GM18508 (cell line): Measurements from ENCODE around the gene SLC12A4.

Experiments
- ATAC-seq: cut with Tn5 transposase; IDR thresholded peaks from one replicate; pipeline ENCODE4 v1.9.1; 2021; ENCODE audit warnings: moderate number of reproducible peaks; ENCODE audit not compliant: insufficient read depth, unreplicated experiment

Gene SLC12A4

DNA sequence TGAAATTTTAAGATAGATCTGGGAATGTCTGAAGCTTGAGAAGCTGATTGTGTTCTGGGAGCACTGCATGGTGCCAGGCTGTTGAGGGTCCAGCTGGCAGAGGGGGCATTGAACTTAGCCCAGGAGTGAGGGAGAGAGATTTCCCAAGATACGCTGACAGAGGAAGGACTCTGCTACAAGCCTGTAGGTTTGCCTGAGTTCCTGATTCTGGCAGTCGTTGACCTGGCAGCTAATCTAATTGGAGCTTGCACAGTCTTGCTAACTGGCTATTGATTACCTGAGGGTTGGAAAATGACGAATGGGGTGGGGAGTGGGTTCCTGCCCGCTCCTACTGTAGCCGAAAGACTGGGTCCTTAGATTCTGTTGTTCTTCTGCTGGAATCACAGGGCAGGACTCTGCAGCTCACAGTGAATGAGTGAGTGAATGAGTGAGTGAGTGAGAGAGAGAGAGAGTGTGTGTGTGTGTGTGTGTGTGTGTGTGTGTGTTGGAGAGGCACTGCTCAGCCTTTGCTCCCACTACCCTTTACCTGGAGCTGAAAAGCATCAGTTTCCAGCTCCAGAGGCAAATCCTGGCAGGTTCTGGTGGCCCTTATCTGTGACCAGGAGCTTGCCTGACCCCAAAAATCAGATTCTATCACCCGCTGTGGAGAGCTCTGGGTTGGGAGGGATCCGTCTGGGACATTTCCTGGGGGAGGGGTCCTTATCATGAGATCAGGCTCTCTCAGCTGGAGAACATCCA lies 53.5 kb downstream of the SLC12A4 start:
- no peak for ATAC-seq

- ATAC-seq, result no peak
Measured at GRCh38 chr16:67910158-67910557, 58.3 kb downstream of the SLC12A4 start.

DNA sequence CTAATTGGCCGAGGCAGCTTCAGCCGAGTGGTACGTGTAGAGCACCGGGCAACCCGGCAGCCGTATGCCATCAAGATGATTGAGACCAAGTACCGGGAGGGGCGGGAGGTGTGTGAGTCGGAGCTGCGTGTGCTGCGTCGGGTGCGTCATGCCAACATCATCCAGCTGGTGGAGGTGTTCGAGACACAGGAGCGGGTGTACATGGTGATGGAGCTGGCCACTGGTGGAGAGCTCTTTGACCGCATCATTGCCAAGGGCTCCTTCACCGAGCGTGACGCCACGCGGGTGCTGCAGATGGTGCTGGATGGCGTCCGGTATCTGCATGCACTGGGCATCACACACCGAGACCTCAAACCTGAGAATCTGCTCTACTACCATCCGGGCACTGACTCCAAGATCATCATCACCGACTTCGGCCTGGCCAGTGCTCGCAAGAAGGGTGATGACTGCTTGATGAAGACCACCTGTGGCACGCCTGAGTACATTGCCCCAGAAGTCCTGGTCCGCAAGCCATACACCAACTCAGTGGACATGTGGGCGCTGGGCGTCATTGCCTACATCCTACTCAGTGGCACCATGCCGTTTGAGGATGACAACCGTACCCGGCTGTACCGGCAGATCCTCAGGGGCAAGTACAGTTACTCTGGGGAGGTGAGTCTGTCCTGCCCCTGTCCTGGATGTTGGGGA lies 59.2 kb downstream of the SLC12A4 start:
- no peak for ATAC-seq

GRCh38 chr16:67907397-67908180 lies 60.8 kb downstream of the SLC12A4 start:
- ATAC-seq, result no peak

- no peak for ATAC-seq
Measured at GRCh38 chr16:67902831-67903230, 65.6 kb downstream of the SLC12A4 start.

GRCh38 chr16:67901734-67902133 lies 66.7 kb downstream of the SLC12A4 start:
- no peak for ATAC-seq

- no peak for ATAC-seq
Measured at GRCh38 chr16:67897231-67897630, 71.2 kb downstream of the SLC12A4 start.

GRCh38 chr16:67893743-67894399 lies 74.6 kb downstream of the SLC12A4 start:
- no peak for ATAC-seq
